ENCODE data around the gene MKLN1. TPM values are rescaled to one million over a fixed set of nuclear protein-coding genes. Genes with fewer than 3 reads are reported as not detected.

Gene MKLN1
- total and polyA plus RNA-seq, 2 donors from 2014 or later, result 24.4 to 77.0 TPM

DNA sequence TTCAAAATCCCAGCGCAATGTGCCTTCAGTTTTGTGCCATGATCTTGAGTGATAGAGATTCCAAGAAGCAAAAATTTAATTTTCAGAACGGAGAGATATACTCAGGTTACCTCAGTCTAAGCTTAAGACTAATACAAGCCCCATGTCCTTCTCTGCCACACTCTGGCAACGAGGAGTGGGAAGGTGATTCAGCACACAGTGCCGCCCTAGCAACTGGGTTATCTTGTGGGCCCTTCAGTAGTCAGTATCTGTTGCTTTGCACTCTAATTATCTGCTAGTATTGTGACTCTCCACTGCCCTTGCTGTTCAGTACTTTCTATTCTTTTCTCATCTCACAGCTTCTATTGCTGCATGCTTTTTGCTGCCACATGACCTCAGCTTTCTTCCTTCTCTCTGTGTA lies 39.2 kb upstream of the MKLN1 start:
- no peaks in the 10 kb centered on the region for H3K27me3 ChIP-seq (ENCODE audit: control insufficient read depth, insufficient read depth, low read length)
- intact Hi-C loops (cut with DNase I), result no loop called here
- no peak overlapping the region for H3K4me3 ChIP-seq (ENCODE audit: low read length in 3 of 3)
- no peaks in the 10 kb centered on the region for H3K36me3 ChIP-seq (ENCODE audit: control insufficient read depth in 2 of 3, insufficient read depth in 3 of 3, low read length in 3 of 3)
- H3K9ac ChIP-seq (ENCODE audit: low read length in 3 of 3), result no peak overlapping the region
- no peak for DNase-seq
- H3K27ac ChIP-seq (ENCODE audit: low read depth in 2 of 2, low read length in 2 of 2), result no peak overlapping the region
- TF ChIP-seq, protein P1, sequence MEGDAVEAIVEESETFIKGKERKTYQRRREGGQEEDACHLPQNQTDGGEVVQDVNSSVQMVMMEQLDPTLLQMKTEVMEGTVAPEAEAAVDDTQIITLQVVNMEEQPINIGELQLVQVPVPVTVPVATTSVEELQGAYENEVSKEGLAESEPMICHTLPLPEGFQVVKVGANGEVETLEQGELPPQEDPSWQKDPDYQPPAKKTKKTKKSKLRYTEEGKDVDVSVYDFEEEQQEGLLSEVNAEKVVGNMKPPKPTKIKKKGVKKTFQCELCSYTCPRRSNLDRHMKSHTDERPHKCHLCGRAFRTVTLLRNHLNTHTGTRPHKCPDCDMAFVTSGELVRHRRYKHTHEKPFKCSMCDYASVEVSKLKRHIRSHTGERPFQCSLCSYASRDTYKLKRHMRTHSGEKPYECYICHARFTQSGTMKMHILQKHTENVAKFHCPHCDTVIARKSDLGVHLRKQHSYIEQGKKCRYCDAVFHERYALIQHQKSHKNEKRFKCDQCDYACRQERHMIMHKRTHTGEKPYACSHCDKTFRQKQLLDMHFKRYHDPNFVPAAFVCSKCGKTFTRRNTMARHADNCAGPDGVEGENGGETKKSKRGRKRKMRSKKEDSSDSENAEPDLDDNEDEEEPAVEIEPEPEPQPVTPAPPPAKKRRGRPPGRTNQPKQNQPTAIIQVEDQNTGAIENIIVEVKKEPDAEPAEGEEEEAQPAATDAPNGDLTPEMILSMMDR (IDR thresholded peaks at IDR 0.05; ENCODE audit: borderline replicate concordance, extremely low read depth, insufficient read depth), result no peak
- no peaks in the 10 kb centered on the region for H3K4me1 ChIP-seq (ENCODE audit: control insufficient read depth in 2 of 3, insufficient read depth in 2 of 3, low read depth in 1 of 3, low read length in 3 of 3)
- no peaks in the 10 kb centered on the region for H3K9me3 ChIP-seq (ENCODE audit: control insufficient read depth in 2 of 3, insufficient read depth in 1 of 3, low read length in 3 of 3)
- no peak for FAIRE-seq

DNA sequence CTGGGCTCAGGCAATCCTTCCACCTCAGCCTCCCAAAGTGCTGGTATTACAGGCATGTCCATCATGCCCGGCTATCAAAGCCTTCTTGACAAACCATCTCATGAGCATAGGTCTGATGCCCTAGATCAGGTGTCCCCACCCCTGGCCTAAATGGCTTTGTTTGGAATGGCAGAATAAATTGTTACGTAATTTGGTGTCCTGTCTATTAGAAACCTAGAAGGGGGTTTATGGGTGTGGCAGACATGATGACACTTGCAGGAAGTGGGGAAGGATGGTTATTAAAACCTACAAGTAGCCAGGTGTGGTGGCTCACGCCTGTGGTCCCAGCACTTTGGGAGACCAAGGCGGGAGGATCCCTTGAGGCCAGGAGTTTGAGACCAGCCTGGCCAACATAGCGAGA lies 38.6 kb upstream of the MKLN1 start:
- no peak overlapping the region for H3K27ac ChIP-seq (ENCODE audit: low read depth in 2 of 2, low read length in 2 of 2)
- H3K9me3 ChIP-seq (ENCODE audit: control insufficient read depth in 2 of 3, insufficient read depth in 1 of 3, low read length in 3 of 3), result no peaks in the 10 kb centered on the region
- FAIRE-seq (no peak), DNase-seq (no peak)
- H3K27me3 ChIP-seq (ENCODE audit: control insufficient read depth, insufficient read depth, low read length), result no peaks in the 10 kb centered on the region
- no peak overlapping the region for H3K4me3 ChIP-seq (ENCODE audit: low read length in 3 of 3)
- H3K9ac ChIP-seq (ENCODE audit: low read length in 3 of 3), result no peak overlapping the region
- intact Hi-C loops (cut with DNase I), result no loop called here
- TF ChIP-seq, protein P1 (IDR thresholded peaks at IDR 0.05; ENCODE audit: borderline replicate concordance, extremely low read depth, insufficient read depth), result no peak
- H3K4me1 ChIP-seq (ENCODE audit: control insufficient read depth in 2 of 3, insufficient read depth in 2 of 3, low read depth in 1 of 3, low read length in 3 of 3), result no peaks in the 10 kb centered on the region
- H3K36me3 ChIP-seq (ENCODE audit: control insufficient read depth in 2 of 3, insufficient read depth in 3 of 3, low read length in 3 of 3), result no peaks in the 10 kb centered on the region

DNA sequence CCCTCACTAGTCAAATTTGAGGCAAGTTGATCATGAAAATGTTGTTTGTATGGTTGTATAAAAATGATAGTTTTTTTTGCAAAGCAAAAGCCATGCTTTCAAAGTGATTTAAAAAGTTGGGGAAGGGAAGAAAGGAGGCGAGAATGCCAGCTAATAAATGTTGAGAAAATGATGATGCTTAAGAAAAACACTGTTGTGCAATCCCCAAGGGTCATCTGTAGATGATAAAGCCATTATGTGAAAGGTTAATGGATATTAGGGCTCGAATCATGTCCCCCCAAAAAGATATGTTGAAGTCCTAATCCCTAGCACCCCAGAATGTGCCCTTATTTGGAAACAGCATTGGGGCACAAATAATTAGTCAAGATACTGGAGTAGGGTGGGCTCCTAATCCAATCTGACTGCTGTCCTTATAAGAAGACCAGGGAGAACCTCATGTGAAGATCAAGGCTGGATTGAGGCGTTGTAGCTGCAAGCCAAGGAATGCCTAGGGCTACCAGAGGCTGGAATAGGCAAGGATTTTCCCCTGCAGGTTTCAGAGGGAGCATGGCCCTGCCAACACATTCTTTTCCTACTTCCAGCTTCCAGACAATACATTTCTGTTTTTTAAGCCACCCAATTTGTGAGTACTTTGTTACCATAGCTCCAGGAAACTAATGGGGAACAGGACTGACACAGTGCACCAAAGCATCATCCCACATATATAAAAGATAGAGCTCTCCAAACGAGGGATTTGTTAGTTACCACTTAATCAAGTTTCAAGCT lies 35.4 kb upstream of the MKLN1 start:
- no peaks in the 10 kb centered on the region for H3K27me3 ChIP-seq (ENCODE audit: control insufficient read depth, insufficient read depth, low read length)
- H3K9me3 ChIP-seq (ENCODE audit: control insufficient read depth in 2 of 3, insufficient read depth in 1 of 3, low read length in 3 of 3), result no peaks in the 10 kb centered on the region
- no peaks in the 10 kb centered on the region for H3K36me3 ChIP-seq (ENCODE audit: control insufficient read depth in 2 of 3, insufficient read depth in 3 of 3, low read length in 3 of 3)
- no peak overlapping the region for H3K4me3 ChIP-seq (ENCODE audit: low read length in 3 of 3)
- intact Hi-C loops (cut with DNase I), result no loop called here
- FAIRE-seq (no peak), DNase-seq (no peak)
- H3K27ac ChIP-seq (ENCODE audit: low read depth in 2 of 2, low read length in 2 of 2), result no peak overlapping the region
- TF ChIP-seq, protein P1 (IDR thresholded peaks at IDR 0.05; ENCODE audit: borderline replicate concordance, extremely low read depth, insufficient read depth), result no peak
- no peak overlapping the region for H3K9ac ChIP-seq (ENCODE audit: low read length in 3 of 3)
- H3K4me1 ChIP-seq (ENCODE audit: control insufficient read depth in 2 of 3, insufficient read depth in 2 of 3, low read depth in 1 of 3, low read length in 3 of 3), result no peaks in the 10 kb centered on the region
